ENCODE measurements around the gene PPFIA3.
"Not testable (repeated sequence)": the region's sequence is repeated elsewhere in the genome, so short reads cannot be mapped to it uniquely, and the experiment has no call there.

PPFIA3 gene

GRCh38 chr19:49150106-49150943 is 31.0 kb downstream of the PPFIA3 start:
- DNase-seq = peak; percentile 88

DNA sequence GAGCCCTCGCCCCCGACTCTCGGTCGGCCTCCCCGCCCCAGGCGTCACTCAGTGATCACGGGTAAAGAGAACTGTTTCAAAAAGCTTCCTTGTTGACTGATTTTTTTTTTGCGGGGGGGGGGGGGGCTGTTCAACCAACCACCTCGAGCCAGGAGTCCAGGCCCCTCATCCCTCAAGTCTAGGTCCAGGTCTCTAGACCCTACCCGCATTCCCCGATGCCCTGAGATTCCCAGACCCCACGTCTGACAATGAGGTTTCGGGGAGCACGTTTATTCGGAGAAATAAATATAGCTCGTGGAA is 31.6 kb downstream of the PPFIA3 start:
- no peak for DNase-seq

- DNase-seq = peak; percentile 16
Measured at GRCh38 chr19:49151267-49152118, 32.1 kb downstream of the PPFIA3 start.

GRCh38 chr19:49152119-49152550 is 32.8 kb downstream of the PPFIA3 start:
- DNase-seq = no peak

- no peak for DNase-seq
Measured at GRCh38 chr19:49153167-49153809, 33.9 kb downstream of the PPFIA3 start.

DNA sequence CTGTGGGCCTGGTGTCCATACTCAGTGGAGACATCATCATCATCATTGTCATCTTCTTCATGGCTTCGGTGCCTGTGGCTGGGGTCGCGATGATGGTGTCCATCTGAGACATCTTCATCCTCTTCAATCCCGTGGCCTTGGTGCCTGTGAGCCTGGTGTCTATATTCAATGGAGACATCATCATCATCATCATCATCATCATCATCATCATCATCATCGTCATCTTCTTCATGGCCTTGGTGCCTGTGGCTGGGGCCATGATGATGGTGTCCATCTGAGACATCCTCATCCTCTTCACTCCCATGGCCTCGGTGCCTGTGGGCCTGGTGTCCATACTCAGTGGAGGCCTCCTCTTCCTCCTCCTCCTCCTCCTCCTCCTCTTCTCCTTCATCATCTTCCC is 34.9 kb downstream of the PPFIA3 start:
- no peak for DNase-seq

- DNase-seq = no peak
Measured at GRCh38 chr19:49155005-49155819, 35.9 kb downstream of the PPFIA3 start, which contains the start of gene HRC. TSS of gene HRC (minus strand) at chr19:49155396. CDS start at chr19:49155237, 159 bp downstream.

DNA sequence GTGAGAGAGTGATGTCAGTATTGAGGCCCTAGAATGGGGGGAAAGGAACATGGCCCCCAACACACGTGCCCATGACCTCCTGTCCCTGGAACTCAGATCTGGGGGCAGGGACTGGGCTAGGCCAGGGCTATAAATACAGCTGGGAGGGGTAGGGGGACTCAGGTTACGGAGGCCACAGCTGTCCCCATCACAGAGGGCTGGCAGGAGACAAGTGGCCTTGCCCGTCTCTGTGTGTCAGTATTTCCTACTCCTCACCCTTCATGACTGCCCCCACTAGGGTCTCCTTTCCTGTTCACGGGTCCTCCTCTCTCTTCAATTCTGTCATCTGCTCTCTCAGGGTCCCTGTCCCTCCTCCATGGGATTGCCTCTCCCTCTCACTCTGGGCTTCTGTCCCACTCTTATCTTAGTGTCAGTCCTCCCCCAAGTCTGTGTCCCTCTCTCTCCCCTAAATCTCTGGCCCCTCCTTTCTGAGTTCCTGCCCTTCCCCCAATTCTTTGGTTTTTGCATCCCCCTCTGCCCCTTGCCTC is 36.5 kb downstream of the PPFIA3 start:
- DNase-seq = no peak

GRCh38 chr19:49157445-49158224 is 38.3 kb downstream of the PPFIA3 start, which contains the start of gene TRPM4:
TSS of gene TRPM4 (plus strand) at chr19:49157792. CDS start at chr19:49157867, 75 bp downstream.
- DNase-seq = peak; percentile 54

DNA sequence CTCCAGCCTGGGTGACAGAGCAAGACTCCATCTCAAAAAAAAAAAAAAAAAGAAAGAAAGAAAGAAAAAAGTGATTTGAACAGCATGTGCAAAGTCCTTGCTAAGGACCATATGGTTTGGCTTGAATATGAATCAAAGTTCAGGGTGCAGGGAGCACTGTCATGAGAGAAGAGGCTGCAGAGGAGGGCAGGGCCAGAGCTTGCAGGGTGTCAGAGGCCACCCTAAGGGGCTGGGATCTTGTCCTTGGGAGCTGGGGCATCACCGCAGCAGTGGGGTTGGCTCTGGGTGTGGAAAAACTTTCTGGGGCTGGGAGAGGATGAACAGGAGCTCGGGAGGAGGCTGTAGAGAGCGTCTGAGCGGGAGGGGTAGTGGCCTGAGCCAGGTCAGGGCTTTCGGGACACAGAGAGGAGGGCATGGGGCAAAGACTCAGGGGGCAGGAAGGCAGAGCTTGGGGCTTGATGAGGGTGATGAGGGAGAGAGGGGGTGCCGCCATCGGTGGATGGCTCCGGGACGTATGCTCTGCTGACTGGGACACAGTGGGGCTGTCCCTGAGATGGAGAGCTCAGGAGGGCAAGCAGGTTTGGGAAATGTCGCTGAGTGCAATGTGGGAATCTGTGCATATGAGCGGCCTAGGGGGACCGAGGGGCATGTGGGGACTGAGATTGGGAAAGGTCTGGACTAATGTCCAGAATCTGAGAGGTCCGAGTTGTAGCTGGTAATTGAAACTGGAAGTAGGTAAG is 41.3 kb downstream of the PPFIA3 start:
- DNase-seq = no peak

DNA sequence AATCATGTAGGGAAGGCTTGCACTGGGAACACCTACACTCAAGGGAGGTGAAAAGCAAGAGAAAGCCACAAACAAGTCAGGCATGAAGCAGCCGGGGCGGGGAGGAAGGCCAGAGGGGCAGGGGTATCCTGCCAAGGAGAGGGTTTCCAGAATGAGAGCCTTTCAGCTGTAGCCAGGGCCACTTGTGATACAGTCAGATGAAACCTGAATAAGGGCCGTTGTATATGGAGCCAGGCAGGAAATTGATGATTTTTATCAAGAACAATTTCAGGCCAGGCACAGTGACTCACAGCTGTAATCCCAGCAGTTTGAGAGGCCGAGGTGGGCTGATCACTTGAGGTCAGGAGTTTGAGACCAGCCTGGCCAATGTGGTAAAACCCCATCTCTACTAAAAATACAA is 42.6 kb downstream of the PPFIA3 start:
- DNase-seq = no peak

DNA sequence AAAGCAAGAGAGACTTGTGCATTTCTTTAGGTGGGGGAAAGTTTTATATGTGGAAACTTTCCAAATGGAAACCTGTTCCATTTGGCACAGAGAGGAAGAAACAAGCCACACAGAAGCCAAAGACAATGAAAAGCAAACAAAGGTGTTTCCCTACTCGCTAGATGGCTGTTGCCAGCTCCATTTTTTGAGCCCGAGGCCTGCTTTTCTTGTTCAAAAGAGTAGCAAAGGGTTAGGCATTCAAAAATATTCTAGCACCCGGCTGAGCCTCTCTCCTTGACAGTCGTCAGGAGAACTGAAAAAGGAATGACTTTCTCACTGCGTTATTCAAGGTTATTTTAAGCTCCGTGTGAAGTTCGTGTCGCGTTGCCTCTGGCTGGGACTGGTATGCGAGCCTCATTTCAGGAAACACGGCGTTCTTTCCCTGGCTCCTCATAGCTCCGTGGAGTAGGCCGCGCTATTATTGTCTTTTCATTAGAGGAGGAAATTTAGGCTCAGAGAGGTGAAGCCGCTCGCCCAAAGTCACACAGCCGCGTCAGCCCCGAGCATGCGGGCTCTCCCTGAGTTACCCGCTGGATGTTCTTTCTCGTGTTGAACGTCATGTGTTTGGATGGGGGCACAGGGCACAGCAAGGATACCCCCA is 45.9 kb downstream of the PPFIA3 start:
- peak; percentile 50 for DNase-seq

GRCh38 chr19:49165865-49166301 is 46.5 kb downstream of the PPFIA3 start:
- DNase-seq = no peak

- DNase-seq = no peak
Measured at GRCh38 chr19:49167857-49168409, 48.6 kb downstream of the PPFIA3 start.

GRCh38 chr19:49168421-49168820 is 49.1 kb downstream of the PPFIA3 start:
- no peak for DNase-seq

DNA sequence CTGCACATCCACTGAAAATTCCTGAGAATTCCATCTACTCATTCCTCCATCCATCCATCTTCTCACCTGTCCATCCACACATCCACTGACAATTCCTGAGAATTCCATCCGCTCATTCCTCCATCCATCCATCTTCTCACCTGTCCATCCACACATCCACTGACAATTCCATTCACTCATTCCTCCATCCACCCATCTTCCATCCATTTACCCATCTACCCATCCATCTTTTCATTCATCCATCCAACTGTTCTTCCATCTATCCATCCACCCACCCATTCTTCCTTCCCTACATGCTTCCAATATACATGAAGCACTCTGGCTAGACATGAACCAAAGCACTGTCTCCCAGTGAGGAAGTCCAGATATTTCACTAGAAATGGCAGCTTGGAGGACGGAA is 53.9 kb downstream of the PPFIA3 start:
- DNase-seq = no peak

DNA sequence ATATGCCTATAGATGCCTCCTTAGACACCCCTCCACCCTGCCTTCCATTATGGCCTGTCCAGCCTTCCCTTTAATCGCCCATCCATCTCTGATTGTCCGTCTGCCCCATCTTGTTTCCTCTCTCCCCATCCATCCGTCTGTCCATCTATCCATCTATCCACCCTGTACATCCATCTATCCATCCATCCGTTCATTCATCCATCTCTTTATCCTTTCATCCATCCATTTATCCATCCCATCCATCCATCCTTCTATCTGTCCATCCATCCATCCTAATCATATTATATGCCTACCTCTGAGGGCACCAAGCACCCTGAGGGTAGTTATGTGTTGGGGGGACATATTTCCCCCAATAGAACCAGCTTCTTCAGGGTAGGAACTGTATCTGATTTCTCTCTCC is 61.3 kb downstream of the PPFIA3 start:
- DNase-seq = no peak

- DNase-seq = not testable (repeated sequence)
Measured at GRCh38 chr19:49182010-49182847, 62.9 kb downstream of the PPFIA3 start.

All from midbrain (tissue), 1 donor.